Subcutaneous preadipocyte (primary cell): ENCODE data around the gene EIF2B2. TPM values are rescaled to one million over a fixed set of nuclear protein-coding genes. Genes with fewer than 3 reads are reported as not detected.

Experiments
- small RNA-seq: library from RNA; depleted of rRNA; stranded (forward); fragments of <200 nt; gene quantifications from one replicate; pipeline ENCODE3, GENCODE V24; 2012
- total RNA-seq: library from RNA; depleted of rRNA; stranded (reverse); fragments of >200 nt; gene quantifications from 2 replicates; pipeline ENCODE4 v1.2.3, GENCODE V29; 2012

The EIF2B2 gene
- 52.5 and 53.8 TPM in 2 replicates for total RNA-seq

GRCh38 chr14:75002392-75003249 lies at the start of gene EIF2B2:
TSS of gene EIF2B2 (plus strand) at chr14:75002921. CDS start at chr14:75002991, 70 bp downstream.

GRCh38 chr14:74955229-74956026 lies 47.3 kb upstream of the EIF2B2 start, which contains the start of gene PGF:
TSS of gene PGF (minus strand) at chr14:74955597. CDS start at chr14:74955242, 355 bp downstream.

GRCh38 chr14:75050852-75051555 lies 48.3 kb downstream of the EIF2B2 start, which contains the start of gene MLH3:
TSS of gene MLH3 (minus strand) at chr14:75051467. CDS start at chr14:75049655, 1,812 bp downstream.

Small RNAs within 50 kb of the gene (small RNA-seq; reads per million reads assigned to genes)
- gene RNU6-689P: not detected

Other genes with a start within 250 kb of the EIF2B2 start
- gene YLPM1, start 239.6 kb upstream of the EIF2B2 start, total RNA-seq: 34.6 and 37.8 TPM in 2 replicates
- gene PROX2, start 126.8 kb upstream of the EIF2B2 start, total RNA-seq: not detected in 2 replicates
- 68.7 and 95.0 TPM in 2 replicates for gene DLST, start 121.0 kb upstream of the EIF2B2 start, total RNA-seq
- 0.37 and 2.3 TPM in 2 replicates for gene RPS6KL1, start 79.7 kb upstream of the EIF2B2 start, total RNA-seq
- gene PGF, start 47.3 kb upstream of the EIF2B2 start, total RNA-seq: 1.1 and 6.3 TPM in 2 replicates
- 30.1 TPM in 2 replicates for gene MLH3, start 48.5 kb downstream of the EIF2B2 start, total RNA-seq
- 8.1 and 13.5 TPM in 2 replicates for gene ACYP1, start 61.1 kb downstream of the EIF2B2 start, total RNA-seq
- gene ZC2HC1C, start 66.7 kb downstream of the EIF2B2 start, total RNA-seq: 0.98 and 1.8 TPM in 2 replicates
- 29.8 and 33.2 TPM in 2 replicates for gene NEK9, start 124.1 kb downstream of the EIF2B2 start, total RNA-seq
- 213 and 218 TPM in 2 replicates for gene TMED10, start 173.7 kb downstream of the EIF2B2 start, total RNA-seq